ENCODE measurements around the gene RPL21. TPM values are rescaled to one million over a fixed set of nuclear protein-coding genes. Genes with fewer than 3 reads are reported as not detected.
"Not testable (repeated sequence)": the region's sequence is repeated elsewhere in the genome, so short reads cannot be mapped to it uniquely, and the experiment has no call there.

RPL21 gene
- polyA plus RNA-seq, 1 donor (not counting 4 experiments of a cell fraction or from before 2014, with no cell fraction given) = 1,751 TPM

GRCh38 chr13:27289011-27289665 lies 37.8 kb downstream of the RPL21 start:
- Histone ChIP-seq H3K9me1 (ENCODE audit: control insufficient read depth, extremely low read depth, insufficient read depth, low read length) (no peaks in the 10 kb centered on the region), H3K27ac (ENCODE audit: control insufficient read depth, insufficient read depth, low read length) (no peak overlapping the region), H3K36me3 (ENCODE audit: control insufficient read depth in 2 of 2, extremely low read depth in 1 of 2, insufficient read depth in 2 of 2, low read length in 2 of 2) (no peaks in the 10 kb centered on the region), H3K9ac (ENCODE audit: control insufficient read depth, extremely low read depth, insufficient read depth, low read length) (no peak overlapping the region), H3K4me1 (ENCODE audit: control insufficient read depth, extremely low read depth, insufficient read depth, low read length) (no peaks in the 10 kb centered on the region), H3K27me3 (ENCODE audit: control insufficient read depth, extremely low read depth, insufficient read depth, low read length) (no peaks in the 10 kb centered on the region), H3K9me3 (ENCODE audit: control insufficient read depth, low read depth, low read length) (no peaks in the 10 kb centered on the region), H3K4me2 (ENCODE audit: control insufficient read depth, extremely low read depth, insufficient read depth, low read depth, low read length) (no peak overlapping the region), H4K20me1 (ENCODE audit: control insufficient read depth, extremely low read depth, insufficient read depth, low read length) (no peaks in the 10 kb centered on the region), H3K4me3 (ENCODE audit: control insufficient read depth in 2 of 3, extremely low read depth in 1 of 3, insufficient read depth in 2 of 3, low read depth in 1 of 3, low read length in 3 of 3) (no peak overlapping the region), H3K79me2 (ENCODE audit: control insufficient read depth, insufficient read depth, low read length) (no peaks in the 10 kb centered on the region), H2AFZ (ENCODE audit: control insufficient read depth, low read length) (no peak overlapping the region)
- dilution Hi-C loops (cut with MboI; ENCODE audit: extremely low pct_ligation_motif_present, low sequenced_read_pairs) = no loop called here
- DNase-seq (ENCODE audit: low read depth, low spot score) = no peak
- FAIRE-seq = no peak
- TF ChIP-seq CTCF (optimal IDR thresholded peaks at IDR 0.05 in 1 of 3, IDR thresholded peaks at IDR 0.05 in 1 of 3, conservative IDR thresholded peaks at IDR 0.05 in 1 of 3; ENCODE audit: extremely low read depth in 1 of 3, insufficient read depth in 2 of 3, low read length in 3 of 3) = no peak
- TF ChIP-seq EZH2 (IDR thresholded peaks at IDR 0.05; ENCODE audit: low read length) = no peak

- no peaks in the 10 kb centered on the region for H3K79me2 ChIP-seq (ENCODE audit: control insufficient read depth, insufficient read depth, low read length)
- H3K4me1 ChIP-seq (ENCODE audit: control insufficient read depth, extremely low read depth, insufficient read depth, low read length) = no peaks in the 10 kb centered on the region
- H3K27ac ChIP-seq (ENCODE audit: control insufficient read depth, insufficient read depth, low read length) = no peak overlapping the region
- H3K9ac ChIP-seq (ENCODE audit: control insufficient read depth, extremely low read depth, insufficient read depth, low read length) = no peak overlapping the region
- no peak overlapping the region for H3K4me3 ChIP-seq (ENCODE audit: control insufficient read depth in 2 of 3, extremely low read depth in 1 of 3, insufficient read depth in 2 of 3, low read depth in 1 of 3, low read length in 3 of 3)
- no peak overlapping the region for H3K4me2 ChIP-seq (ENCODE audit: control insufficient read depth, extremely low read depth, insufficient read depth, low read depth, low read length)
- no peak for DNase-seq (ENCODE audit: low read depth, low spot score)
- no peaks in the 10 kb centered on the region for H3K9me1 ChIP-seq (ENCODE audit: control insufficient read depth, extremely low read depth, insufficient read depth, low read length)
- dilution Hi-C loops (cut with MboI; ENCODE audit: extremely low pct_ligation_motif_present, low sequenced_read_pairs) = no loop called here
- peaks cover 4% of the 10 kb centered on the region for H3K27me3 ChIP-seq (ENCODE audit: control insufficient read depth, extremely low read depth, insufficient read depth, low read length)
- FAIRE-seq = no peak
- no peaks in the 10 kb centered on the region for H3K36me3 ChIP-seq (ENCODE audit: control insufficient read depth in 2 of 2, extremely low read depth in 1 of 2, insufficient read depth in 2 of 2, low read length in 2 of 2)
- H2AFZ ChIP-seq (ENCODE audit: control insufficient read depth, low read length) = no peak overlapping the region
- H3K9me3 ChIP-seq (ENCODE audit: control insufficient read depth, low read depth, low read length) = no peaks in the 10 kb centered on the region
- no peaks in the 10 kb centered on the region for H4K20me1 ChIP-seq (ENCODE audit: control insufficient read depth, extremely low read depth, insufficient read depth, low read length)
- TF ChIP-seq CTCF (optimal IDR thresholded peaks at IDR 0.05 in 1 of 3, IDR thresholded peaks at IDR 0.05 in 1 of 3, conservative IDR thresholded peaks at IDR 0.05 in 1 of 3; ENCODE audit: extremely low read depth in 1 of 3, insufficient read depth in 2 of 3, low read length in 3 of 3) (no peak), EZH2 (IDR thresholded peaks at IDR 0.05; ENCODE audit: low read length) (no peak)
Observed at GRCh38 chr13:27290715-27291114, 39.4 kb downstream of the RPL21 start.

- H3K9ac ChIP-seq (ENCODE audit: control insufficient read depth, extremely low read depth, insufficient read depth, low read length); H3K27ac ChIP-seq (ENCODE audit: control insufficient read depth, insufficient read depth, low read length); H3K4me1 ChIP-seq (ENCODE audit: control insufficient read depth, extremely low read depth, insufficient read depth, low read length); H4K20me1 ChIP-seq (ENCODE audit: control insufficient read depth, extremely low read depth, insufficient read depth, low read length); FAIRE-seq; H3K79me2 ChIP-seq (ENCODE audit: control insufficient read depth, insufficient read depth, low read length); dilution Hi-C loops (cut with MboI; ENCODE audit: extremely low pct_ligation_motif_present, low sequenced_read_pairs); H3K36me3 ChIP-seq (ENCODE audit: control insufficient read depth in 2 of 2, extremely low read depth in 1 of 2, insufficient read depth in 2 of 2, low read length in 2 of 2); H3K4me2 ChIP-seq (ENCODE audit: control insufficient read depth, extremely low read depth, insufficient read depth, low read depth, low read length); H3K4me3 ChIP-seq (ENCODE audit: control insufficient read depth in 2 of 3, extremely low read depth in 1 of 3, insufficient read depth in 2 of 3, low read depth in 1 of 3, low read length in 3 of 3); H3K9me1 ChIP-seq (ENCODE audit: control insufficient read depth, extremely low read depth, insufficient read depth, low read length); H2AFZ ChIP-seq (ENCODE audit: control insufficient read depth, low read length); H3K9me3 ChIP-seq (ENCODE audit: control insufficient read depth, low read depth, low read length); H3K27me3 ChIP-seq (ENCODE audit: control insufficient read depth, extremely low read depth, insufficient read depth, low read length); DNase-seq (ENCODE audit: low read depth, low spot score): not testable (repeated sequence)
Observed at GRCh38 chr13:27291967-27292366, 40.6 kb downstream of the RPL21 start.
